ENCODE results near the gene UROD. TPM values are rescaled to one million over a fixed set of nuclear protein-coding genes. Genes with fewer than 3 reads are reported as not detected.

The UROD gene
- total RNA-seq, 4 donors from 2014 or later: 42.6 to 68.8 (median 61.7) TPM

GRCh38 chr1:45009956-45010854, 1.8 kb upstream of the UROD start:
- peaks cover 0 to 56% of the 10 kb centered on the region in 2 donors for H3K36me3 ChIP-seq
- in situ Hi-C loops (cut with MboI; ENCODE audit: low sequenced_read_pairs in 4 of 4) (loop anchor here in 3 of 4 donors (5.0 to 25.0 kb wide), 7 partner anchors 292 to 555 kb away; partner anchors contain the start of genes TESK2 (in 3 of the 3) and AKR1A1 (in 2 of the 3)), intact Hi-C loops (cut with DNase I; ENCODE audit: low total_unique reads) (loop anchor here (2.0 to 10.0 kb wide), 5 partner anchors 175 to 562 kb away; partner anchors contain the start of genes AKR1A1, BEST4 and ZSWIM5)
- TF ChIP-seq POLR2A (IDR thresholded peaks at IDR 0.05): no peak
- TF ChIP-seq, protein P1, sequence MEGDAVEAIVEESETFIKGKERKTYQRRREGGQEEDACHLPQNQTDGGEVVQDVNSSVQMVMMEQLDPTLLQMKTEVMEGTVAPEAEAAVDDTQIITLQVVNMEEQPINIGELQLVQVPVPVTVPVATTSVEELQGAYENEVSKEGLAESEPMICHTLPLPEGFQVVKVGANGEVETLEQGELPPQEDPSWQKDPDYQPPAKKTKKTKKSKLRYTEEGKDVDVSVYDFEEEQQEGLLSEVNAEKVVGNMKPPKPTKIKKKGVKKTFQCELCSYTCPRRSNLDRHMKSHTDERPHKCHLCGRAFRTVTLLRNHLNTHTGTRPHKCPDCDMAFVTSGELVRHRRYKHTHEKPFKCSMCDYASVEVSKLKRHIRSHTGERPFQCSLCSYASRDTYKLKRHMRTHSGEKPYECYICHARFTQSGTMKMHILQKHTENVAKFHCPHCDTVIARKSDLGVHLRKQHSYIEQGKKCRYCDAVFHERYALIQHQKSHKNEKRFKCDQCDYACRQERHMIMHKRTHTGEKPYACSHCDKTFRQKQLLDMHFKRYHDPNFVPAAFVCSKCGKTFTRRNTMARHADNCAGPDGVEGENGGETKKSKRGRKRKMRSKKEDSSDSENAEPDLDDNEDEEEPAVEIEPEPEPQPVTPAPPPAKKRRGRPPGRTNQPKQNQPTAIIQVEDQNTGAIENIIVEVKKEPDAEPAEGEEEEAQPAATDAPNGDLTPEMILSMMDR (IDR thresholded peaks at IDR 0.05 in 4 of 5, conservative IDR thresholded peaks at IDR 0.05 in 1 of 5): no peak
- H3K27me3 ChIP-seq: no peaks in the 10 kb centered on the region
- ATAC-seq (no peak), DNase-seq (peak in 1 of 2 donors; percentile 42)
- no peaks in the 10 kb centered on the region for H3K9me3 ChIP-seq
- H3K4me3 ChIP-seq: peak overlapping the region; percentile 75 to 99 (median 92)
- peak overlapping the region; percentile 88 to 96 (median 92) for H3K27ac ChIP-seq
- peaks cover 38 to 39% of the 10 kb centered on the region in 2 donors for H3K4me1 ChIP-seq

DNA sequence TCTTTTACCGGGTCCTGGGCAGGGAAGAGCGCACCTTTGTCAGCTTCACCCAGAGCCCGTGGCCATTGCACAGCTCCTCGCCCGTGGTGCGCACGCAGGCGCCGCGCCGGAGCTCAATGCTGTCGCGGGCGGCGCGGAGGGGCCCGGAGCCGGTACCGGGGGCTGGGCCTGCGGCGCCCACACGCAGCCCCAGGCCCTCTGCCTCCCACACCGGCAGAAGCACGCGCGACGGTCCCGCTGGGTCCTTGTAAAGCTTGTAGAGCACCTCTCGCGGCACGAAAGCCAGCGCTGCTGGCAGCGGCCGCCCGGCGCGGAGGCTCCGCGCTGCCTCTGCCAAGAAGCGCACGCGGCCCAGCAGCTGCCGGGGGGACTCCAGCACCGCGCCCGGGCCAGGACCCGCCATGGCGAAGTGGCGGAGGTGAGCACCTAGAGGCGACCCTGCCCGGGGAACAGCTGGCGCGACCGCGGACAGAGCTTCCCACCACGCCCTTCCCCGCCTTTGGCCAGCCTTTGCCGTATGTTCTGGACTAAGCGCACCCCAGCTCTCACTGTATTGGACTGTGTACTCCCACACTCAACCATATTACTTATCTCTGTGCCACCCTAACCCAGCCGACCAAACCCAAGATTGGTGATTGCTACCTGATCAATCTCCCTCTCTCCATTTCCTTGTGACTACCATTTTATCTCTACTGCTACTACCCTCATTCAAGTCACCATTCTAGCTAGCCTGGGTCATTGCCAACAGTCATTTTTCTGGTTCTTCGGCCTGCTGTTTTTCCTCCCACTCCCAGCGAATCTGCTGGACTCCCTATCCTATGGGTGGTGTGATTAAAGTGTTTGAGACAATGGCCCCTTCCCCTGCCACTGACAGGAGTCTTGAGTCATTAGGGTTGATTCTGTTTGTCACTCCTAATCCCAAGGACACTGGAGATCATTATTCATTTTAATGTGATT, 921 bp upstream of the UROD start, which contains the start of gene HECTD3:
Gene HECTD3, minus strand, starts transcription at position 470 of the 957 bp plus-strand sequence. Its CDS starts 67 bp downstream, at position 403.
- H3K27ac ChIP-seq: peak within 1 kb of the TSS; percentile 88 to 96 (median 92)
- ATAC-seq (peak; percentile 83 to 86), DNase-seq (peak; percentile 85)
- peaks cover 0 to 55% of the 10 kb centered on the region in 2 donors for H3K36me3 ChIP-seq
- H3K9me3 ChIP-seq: no peaks in the 10 kb centered on the region
- in situ Hi-C loops (cut with MboI; ENCODE audit: low sequenced_read_pairs in 4 of 4): loop anchor here in 3 of 4 donors (5.0 to 25.0 kb wide), 7 partner anchors 291 to 554 kb away; partner anchors contain the start of genes TESK2 (in 3 of the 3) and AKR1A1 (in 2 of the 3)
- H3K27me3 ChIP-seq: no peaks in the 10 kb centered on the region
- TF ChIP-seq, protein P1 (IDR thresholded peaks at IDR 0.05 in 4 of 5, conservative IDR thresholded peaks at IDR 0.05 in 1 of 5): no peak
- TF ChIP-seq POLR2A (IDR thresholded peaks at IDR 0.05): peak; percentile 44 to 79
- H3K4me1 ChIP-seq: peaks cover 38 to 39% of the 10 kb centered on the region in 2 donors
- peak within 1 kb of the TSS; percentile 75 to 99 (median 92) for H3K4me3 ChIP-seq
- intact Hi-C loops (cut with DNase I; ENCODE audit: low total_unique reads): loop anchor here (2.0 to 10.0 kb wide), 5 partner anchors 176 to 561 kb away; partner anchors contain the start of genes AKR1A1, BEST4 and ZSWIM5

GRCh38 chr1:45012639-45013278, 705 bp downstream of the UROD start:
- peak; percentile 70 to 78 for DNase-seq
- Histone ChIP-seq H3K27me3 (no peaks in the 10 kb centered on the region), H3K9me3 (no peaks in the 10 kb centered on the region), H3K36me3 (peaks cover 0 to 39% of the 10 kb centered on the region in 2 donors), H3K27ac (peak overlapping the region; percentile 88 to 96 (median 92)), H3K4me1 (peaks cover 39 to 44% of the 10 kb centered on the region in 2 donors), H3K4me3 (peak overlapping the region; percentile 75 to 99 (median 92))
- intact Hi-C loops (cut with DNase I; ENCODE audit: low total_unique reads): loop anchor here (1.0 to 10.0 kb wide), 7 partner anchors 26 to 560 kb away; partner anchors contain the start of genes BEST4, EIF2B3 and ZSWIM5
- in situ Hi-C loops (cut with MboI; ENCODE audit: low sequenced_read_pairs in 4 of 4): loop anchor here in 3 of 4 donors (5.0 to 25.0 kb wide), 7 partner anchors 290 to 552 kb away; partner anchors contain the start of genes TESK2 (in 3 of the 3) and AKR1A1 (in 2 of the 3)
- ATAC-seq: peak; percentile 33 to 40
- TF ChIP-seq POLR2A (IDR thresholded peaks at IDR 0.05): no peak
- TF ChIP-seq, protein P1 (IDR thresholded peaks at IDR 0.05 in 4 of 5, conservative IDR thresholded peaks at IDR 0.05 in 1 of 5): no peak
